Upper lobe of left lung (tissue), 4 donors: ENCODE data around the gene SIMC1.

ENCODE experiments used
- CTCF ChIP-seq, 6 experiments: fragments of 450-650 bp in 4 of 6; fragments of 200-600 bp in 2 of 6; sonication (generic) in 2 of 6; IDR thresholded peaks; one replicate each; pipeline ENCODE4 v1.5.1; 2016 to 2019; ENCODE audit warnings: antibody characterized with exemption in 6 of 6
- EP300 ChIP-seq, 4 donors: sonication (generic); formaldehyde crosslinking; IDR thresholded peaks; one replicate each; pipeline ENCODE4 v1.5.1; 2017; ENCODE audit warnings: antibody characterized with exemption in 4 of 4, control low read depth in 2 of 4
- POLR2A ChIP-seq, 4 donors: fragments of 450-650 bp; IDR thresholded peaks; one replicate each; pipeline ENCODE4 v1.5.1; 2016 to 2017; ENCODE audit warnings: antibody characterized with exemption in 4 of 4, mild to moderate bottlenecking in 2 of 4
- POLR2AphosphoS5 ChIP-seq, 2 donors: sonication (generic); formaldehyde crosslinking; IDR thresholded peaks; one replicate each; pipeline ENCODE4 v1.5.1; 2017; ENCODE audit warnings: antibody characterized with exemption in 2 of 2

DNA sequence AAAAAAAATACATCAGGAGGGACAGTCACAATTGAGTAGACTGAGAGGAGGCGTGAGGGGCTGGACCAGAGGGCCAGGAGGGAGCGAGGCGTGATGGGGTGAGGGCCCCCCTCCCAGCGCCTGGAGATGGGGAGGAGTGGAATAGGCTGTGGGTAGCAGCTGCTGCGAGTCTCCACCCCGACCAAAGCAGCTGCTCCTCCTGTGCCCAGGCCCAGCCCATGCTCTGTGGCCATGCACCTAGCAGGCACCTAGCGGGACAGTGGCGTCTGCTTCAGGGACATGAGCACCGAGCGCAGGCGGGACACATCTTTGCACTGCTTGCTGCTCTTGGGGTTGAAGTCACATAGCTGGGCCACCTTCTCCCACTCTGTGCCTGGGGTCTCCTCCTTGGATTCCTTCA, 154.3 kb downstream of the SIMC1 start:
- TF ChIP-seq CTCF (IDR thresholded peaks at IDR 0.05) (no peak), POLR2A (IDR thresholded peaks at IDR 0.05) (no peak), POLR2AphosphoS5 (IDR thresholded peaks at IDR 0.05) (no peak), EP300 (IDR thresholded peaks at IDR 0.05) (no peak)
